Vagina (tissue), 2 donors: ENCODE data around the gene UNC5B.

ENCODE experiments used
- POLR2A ChIP-seq, 2 donors: fragments of 450-650 bp; IDR thresholded peaks; one replicate each; pipeline ENCODE4 v1.6.1; 2017; ENCODE audit warnings: antibody characterized with exemption in 2 of 2, mild to moderate bottlenecking in 2 of 2, moderate library complexity in 2 of 2
- POLR2AphosphoS5 ChIP-seq, 2 donors: sonication (generic); formaldehyde crosslinking; IDR thresholded peaks; one replicate each; pipeline ENCODE4 v1.9.0; 2017; ENCODE audit warnings: antibody characterized with exemption in 2 of 2, mild to moderate bottlenecking in 2 of 2, low read depth in 1 of 2; ENCODE audit not compliant: insufficient read depth in 1 of 2
- TF ChIP-seq, protein P1 (sequence below), 3 experiments: fragments of 450-650 bp in 2 of 3; fragments of 200-600 bp in 1 of 3; sonication (generic) in 1 of 3; IDR thresholded peaks; one replicate each; pipeline ENCODE4 v1.5.1; 2017 to 2019; ENCODE audit warnings: antibody characterized with exemption in 3 of 3, mild to moderate bottlenecking in 2 of 3, moderate library complexity in 2 of 3

DNA sequence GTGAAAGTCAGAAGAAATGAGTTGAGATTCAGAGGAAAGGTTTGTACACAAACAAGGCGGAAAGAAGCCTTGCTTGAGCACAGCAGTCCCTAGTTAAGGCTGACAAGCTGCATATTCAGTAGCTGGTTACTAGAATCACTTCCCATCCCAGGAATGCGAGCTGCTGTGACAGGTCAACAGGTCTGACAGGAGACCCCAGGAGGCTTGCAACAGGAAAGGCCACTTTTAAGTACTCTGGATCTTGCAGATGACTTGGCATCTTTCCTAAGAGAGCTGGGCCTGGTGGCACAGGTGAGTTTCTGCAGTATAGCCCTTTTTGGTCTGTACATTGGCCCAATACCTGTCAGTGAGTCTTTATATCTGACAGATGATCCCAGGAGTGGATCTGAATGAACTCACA is 35.7 kb upstream of the UNC5B start:
- TF ChIP-seq, protein P1, sequence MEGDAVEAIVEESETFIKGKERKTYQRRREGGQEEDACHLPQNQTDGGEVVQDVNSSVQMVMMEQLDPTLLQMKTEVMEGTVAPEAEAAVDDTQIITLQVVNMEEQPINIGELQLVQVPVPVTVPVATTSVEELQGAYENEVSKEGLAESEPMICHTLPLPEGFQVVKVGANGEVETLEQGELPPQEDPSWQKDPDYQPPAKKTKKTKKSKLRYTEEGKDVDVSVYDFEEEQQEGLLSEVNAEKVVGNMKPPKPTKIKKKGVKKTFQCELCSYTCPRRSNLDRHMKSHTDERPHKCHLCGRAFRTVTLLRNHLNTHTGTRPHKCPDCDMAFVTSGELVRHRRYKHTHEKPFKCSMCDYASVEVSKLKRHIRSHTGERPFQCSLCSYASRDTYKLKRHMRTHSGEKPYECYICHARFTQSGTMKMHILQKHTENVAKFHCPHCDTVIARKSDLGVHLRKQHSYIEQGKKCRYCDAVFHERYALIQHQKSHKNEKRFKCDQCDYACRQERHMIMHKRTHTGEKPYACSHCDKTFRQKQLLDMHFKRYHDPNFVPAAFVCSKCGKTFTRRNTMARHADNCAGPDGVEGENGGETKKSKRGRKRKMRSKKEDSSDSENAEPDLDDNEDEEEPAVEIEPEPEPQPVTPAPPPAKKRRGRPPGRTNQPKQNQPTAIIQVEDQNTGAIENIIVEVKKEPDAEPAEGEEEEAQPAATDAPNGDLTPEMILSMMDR (IDR thresholded peaks at IDR 0.05): no peak
- no peak for TF ChIP-seq POLR2A (IDR thresholded peaks at IDR 0.05)
- TF ChIP-seq POLR2AphosphoS5 (IDR thresholded peaks at IDR 0.05; ENCODE audit: insufficient read depth in 1 of 2, low read depth in 1 of 2): no peak
